T-helper 1 cell treated with Interleukin-12 subunit alpha and Interleukin-12 subunit beta and Interleukin-4 antibody, amounts not matched to agents 30 μg/mL and 1 μg/mL, for 36 hours (primary cell): ENCODE results near the gene CD226.

Experiments used
- H3K27ac Mint-ChIP-seq: one replicate; pipeline ENCODE4 v1.8.0; 2021; ENCODE audit warnings: mild to moderate bottlenecking, mixed read lengths
- H3K27me3 Mint-ChIP-seq: one replicate; pipeline ENCODE4 v1.8.0; 2021; ENCODE audit warnings: low read depth, mixed read lengths
- H3K36me3 Mint-ChIP-seq: one replicate; pipeline ENCODE4 v1.8.0; 2021; ENCODE audit warnings: low read depth, mixed read lengths
- H3K4me1 Mint-ChIP-seq: one replicate; pipeline ENCODE4 v1.8.0; 2021; ENCODE audit warnings: low read depth, mixed read lengths
- H3K4me3 Mint-ChIP-seq: one replicate; pipeline ENCODE4 v1.8.0; 2021; ENCODE audit warnings: mild to moderate bottlenecking, moderate library complexity, mixed read lengths
- H3K9me3 Mint-ChIP-seq: one replicate; pipeline ENCODE4 v1.8.0; 2021; ENCODE audit warnings: mixed read lengths

CD226 gene

DNA sequence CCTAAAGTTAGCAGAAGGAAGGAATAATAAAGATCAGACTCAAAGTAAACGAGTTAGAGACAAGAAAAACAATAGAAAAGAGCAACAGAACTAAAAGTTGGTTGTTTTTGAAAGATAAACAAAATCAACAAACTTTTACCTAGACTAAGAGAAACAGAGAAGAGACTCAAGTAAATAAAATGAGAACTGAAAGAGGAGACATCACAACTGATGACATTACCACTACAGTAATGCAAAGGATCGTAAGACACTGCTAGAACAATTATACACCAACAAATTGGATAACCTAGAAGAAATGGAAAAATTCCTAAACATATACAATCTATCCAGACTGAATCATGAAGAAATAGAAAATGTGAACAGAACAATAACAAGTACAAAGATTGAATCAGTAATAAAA is 139.3 kb downstream of the CD226 start:
- no peak overlapping the region for H3K4me3 Mint-ChIP-seq
- peaks cover 6% of the 10 kb centered on the region for H3K4me1 Mint-ChIP-seq
- H3K36me3 Mint-ChIP-seq = peaks cover 3% of the 10 kb centered on the region
- no peaks in the 10 kb centered on the region for H3K27me3 Mint-ChIP-seq
- H3K9me3 Mint-ChIP-seq = no peaks in the 10 kb centered on the region
- H3K27ac Mint-ChIP-seq = no peak overlapping the region

DNA sequence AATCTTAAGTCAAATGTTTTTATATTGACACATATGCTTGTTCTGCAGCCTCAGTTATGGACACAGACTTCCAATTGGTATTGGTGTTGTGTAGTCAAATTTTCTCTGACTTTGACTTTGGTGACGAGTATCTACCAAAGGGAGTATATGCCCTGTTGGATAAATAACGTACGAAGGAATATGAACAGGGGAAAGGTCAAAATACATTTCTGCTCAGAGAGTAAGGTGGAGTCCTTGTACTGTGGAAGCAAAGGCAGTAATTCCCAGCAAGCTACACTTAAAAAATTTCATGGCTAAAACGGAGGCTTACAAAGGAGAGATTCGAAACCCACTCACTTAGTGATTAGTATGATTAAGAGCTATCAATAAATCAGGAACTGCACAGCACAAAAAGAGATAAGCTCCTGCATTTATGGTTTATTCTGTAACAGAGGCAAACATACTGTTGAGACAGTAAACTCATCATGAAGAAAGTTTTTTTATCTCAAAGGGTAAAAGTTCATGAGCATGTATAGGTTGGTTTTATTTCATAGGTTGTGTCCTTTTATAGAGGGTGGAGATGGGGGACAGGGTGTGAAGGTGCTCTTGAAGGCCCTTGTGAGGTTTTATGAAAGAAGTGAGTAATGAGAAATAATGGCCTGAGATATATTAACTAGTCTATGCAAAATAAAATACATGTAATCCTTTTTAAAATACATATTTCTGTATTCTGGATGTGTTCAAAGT is 142.7 kb downstream of the CD226 start:
- H3K4me1 Mint-ChIP-seq = peaks cover 6% of the 10 kb centered on the region
- H3K9me3 Mint-ChIP-seq = no peaks in the 10 kb centered on the region
- H3K27ac Mint-ChIP-seq = no peak overlapping the region
- no peak overlapping the region for H3K4me3 Mint-ChIP-seq
- H3K36me3 Mint-ChIP-seq = no peaks in the 10 kb centered on the region
- H3K27me3 Mint-ChIP-seq = no peaks in the 10 kb centered on the region
